ENCODE data around the gene PXYLP1. TPM values are rescaled to one million over a fixed set of nuclear protein-coding genes. Genes with fewer than 3 reads are reported as not detected.

Gene PXYLP1
- total and polyA plus RNA-seq, 2 of the 8 experiments (the other 6 are each of a cell fraction or from before 2014, with no cell fraction given): 19.4 to 20.6 TPM

GRCh38 chr3:141253326-141253725 lies 21.7 kb downstream of the PXYLP1 start (continued):
- TF ChIP-seq PHF8 (conservative IDR thresholded peaks at IDR 0.05; ENCODE audit: low read depth, low read length): no peak
